Subcutaneous abdominal adipose tissue (tissue), 5 donors: ENCODE results near the gene HRCT1.

ENCODE experiments used
- H3K27ac ChIP-seq: one replicate; pipeline ENCODE4 v1.7.0; 2013; ENCODE audit warnings: low read depth, mild to moderate bottlenecking, inconsistent platforms, low read length, moderate library complexity
- H3K27me3 ChIP-seq, 5 donors: one replicate each; pipeline ENCODE4 v1.7.0; 2013; ENCODE audit warnings: low read length in 5 of 5, inconsistent platforms in 1 of 5; ENCODE audit not compliant: control insufficient read depth in 5 of 5, insufficient read depth in 4 of 5
- H3K36me3 ChIP-seq, 5 donors: one replicate each; pipeline ENCODE4 v1.7.0; 2013; ENCODE audit warnings: low read length in 5 of 5; ENCODE audit not compliant: control insufficient read depth in 5 of 5, insufficient read depth in 5 of 5
- H3K4me1 ChIP-seq, 5 donors: one replicate each; pipeline ENCODE4 v1.7.0; 2013; ENCODE audit warnings: low read length in 5 of 5, mild to moderate bottlenecking in 3 of 5, moderate library complexity in 1 of 5; ENCODE audit not compliant: control insufficient read depth in 5 of 5, insufficient read depth in 5 of 5
- H3K4me3 ChIP-seq, 5 donors: one replicate each; pipeline ENCODE4 v1.7.0; 2013; ENCODE audit warnings: low read length in 5 of 5, low read depth in 1 of 5
- H3K9ac ChIP-seq, 5 donors: one replicate each; pipeline ENCODE4 v1.7.0; 2013; ENCODE audit warnings: low read length in 5 of 5, mild to moderate bottlenecking in 4 of 5, moderate library complexity in 3 of 5
- H3K9me3 ChIP-seq, 5 donors: one replicate each; pipeline ENCODE4 v1.7.0; 2013; ENCODE audit warnings: low read length in 5 of 5; ENCODE audit not compliant: control insufficient read depth in 5 of 5
- donor health status: healthy.
- donor health status: healthy.
- donor health status: healthy.
- donor health status: healthy.
- donor health status: healthy.

HRCT1 gene

GRCh38 chr9:35938474-35939356, 32.7 kb downstream of the HRCT1 start:
- no peak overlapping the region for H3K27ac ChIP-seq
- no peaks in the 10 kb centered on the region for H3K36me3 ChIP-seq
- no peaks in the 10 kb centered on the region for H3K9me3 ChIP-seq
- H3K9ac ChIP-seq = no peak overlapping the region
- no peaks in the 10 kb centered on the region for H3K27me3 ChIP-seq
- peaks cover 0 to 15% (median 0%) of the 10 kb centered on the region in 5 donors for H3K4me1 ChIP-seq
- no peak overlapping the region for H3K4me3 ChIP-seq

GRCh38 chr9:35939679-35940250, 33.8 kb downstream of the HRCT1 start:
- H3K4me3 ChIP-seq = no peak overlapping the region
- no peak overlapping the region for H3K27ac ChIP-seq

DNA sequence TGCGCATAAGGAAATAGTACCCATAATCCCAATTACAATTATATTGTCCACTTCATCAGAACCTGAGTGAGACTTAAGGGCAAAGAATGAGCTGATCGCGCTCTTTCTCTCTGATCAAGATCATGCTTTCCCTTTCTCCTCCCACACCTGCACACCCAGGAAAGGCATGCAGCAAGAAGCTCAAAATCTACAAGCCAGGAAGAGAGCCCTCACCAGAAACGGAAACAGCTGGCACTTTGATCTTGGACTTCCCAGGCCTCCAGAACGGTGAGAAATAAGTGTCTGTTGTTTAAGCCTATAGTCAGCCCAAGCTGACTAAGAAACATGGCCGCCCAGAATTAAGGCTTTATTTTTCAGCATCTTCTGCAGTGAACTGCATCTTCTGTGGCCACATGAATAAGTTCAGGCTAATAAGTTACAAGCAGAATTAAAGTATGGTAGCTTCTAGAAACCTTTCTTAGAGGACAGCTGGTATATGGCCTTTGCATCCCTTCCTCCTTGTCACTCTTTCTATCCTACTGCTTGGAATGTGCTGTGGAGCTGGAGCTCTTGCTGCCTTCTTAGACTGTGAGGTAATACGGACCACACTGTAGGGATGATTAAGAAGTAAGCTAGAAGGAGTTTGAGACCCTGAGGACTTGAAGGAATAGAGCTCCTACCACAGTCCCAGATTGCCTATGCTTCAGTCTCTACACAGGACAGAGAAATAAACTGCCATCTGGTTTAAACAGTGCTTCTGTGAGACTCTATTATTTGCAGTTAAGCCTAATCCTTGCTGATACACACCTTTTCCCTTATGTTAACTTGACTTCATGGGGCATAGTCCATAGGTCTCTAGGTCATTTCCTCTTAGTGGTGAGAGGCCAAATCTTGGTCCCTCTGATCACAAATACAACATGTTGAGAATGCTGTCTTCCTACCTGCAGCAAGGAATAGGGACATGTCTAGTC, 34.7 kb downstream of the HRCT1 start:
- no peak overlapping the region for H3K4me3 ChIP-seq
- no peak overlapping the region for H3K9ac ChIP-seq
- no peaks in the 10 kb centered on the region for H3K36me3 ChIP-seq
- no peaks in the 10 kb centered on the region for H3K27me3 ChIP-seq
- peak overlapping the region; percentile 9 for H3K27ac ChIP-seq
- no peaks in the 10 kb centered on the region for H3K9me3 ChIP-seq
- peaks cover 2 to 35% (median 13%) of the 10 kb centered on the region in 5 donors for H3K4me1 ChIP-seq

More at GRCh38 chr9:35939679-35940250, 33.8 kb downstream of the HRCT1 start:
- H3K4me1 ChIP-seq = peaks cover 0 to 26% (median 3%) of the 10 kb centered on the region in 5 donors
- H3K9me3 ChIP-seq = no peaks in the 10 kb centered on the region
- no peaks in the 10 kb centered on the region for H3K27me3 ChIP-seq
- H3K9ac ChIP-seq = no peak overlapping the region
- H3K36me3 ChIP-seq = no peaks in the 10 kb centered on the region

DNA sequence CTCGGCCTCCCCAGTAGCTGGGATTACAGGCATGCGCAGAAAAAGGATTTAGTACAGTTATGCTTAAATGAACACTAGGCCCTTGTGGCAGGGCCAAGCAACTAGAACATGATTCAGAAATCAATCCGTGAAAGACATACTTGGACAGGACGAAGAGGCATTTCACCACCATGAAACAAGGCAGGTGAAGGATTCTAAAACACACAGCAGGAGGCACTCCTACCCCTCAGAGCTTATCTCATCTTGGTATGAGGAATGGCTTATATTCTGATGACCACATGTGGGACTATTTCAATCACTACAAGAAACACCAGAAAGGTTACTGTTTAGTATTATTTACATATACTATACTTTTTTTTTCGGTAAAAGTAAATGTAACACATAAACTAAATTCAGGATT, 36.3 kb downstream of the HRCT1 start:
- Histone ChIP-seq H3K9ac (no peak overlapping the region), H3K27me3 (no peaks in the 10 kb centered on the region), H3K4me3 (no peak overlapping the region), H3K9me3 (no peaks in the 10 kb centered on the region), H3K4me1 (peaks cover 2 to 39% (median 16%) of the 10 kb centered on the region in 5 donors), H3K36me3 (no peaks in the 10 kb centered on the region), H3K27ac (no peak overlapping the region)

DNA sequence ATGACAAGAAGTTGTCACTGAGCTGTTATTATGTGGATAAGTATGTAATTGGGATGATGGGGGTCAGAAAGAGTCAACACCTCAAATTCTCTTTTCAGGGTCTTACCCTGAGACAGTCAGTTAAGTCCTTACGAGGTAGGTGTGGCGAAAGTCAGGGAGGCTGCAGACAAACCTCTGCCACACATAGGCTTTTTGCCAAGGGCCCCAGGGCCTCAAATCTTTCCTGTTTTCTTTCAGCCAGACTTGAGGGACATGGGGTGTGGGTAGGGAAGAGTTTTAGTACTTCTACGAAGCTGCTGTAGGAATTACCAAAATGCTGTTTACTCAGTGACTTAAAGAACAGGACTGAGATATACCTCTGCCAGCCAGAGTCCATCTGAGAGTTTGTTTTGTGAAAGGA, 38.2 kb downstream of the HRCT1 start:
- Histone ChIP-seq H3K9me3 (no peaks in the 10 kb centered on the region), H3K27ac (no peak overlapping the region), H3K9ac (no peak overlapping the region), H3K4me3 (no peak overlapping the region), H3K27me3 (no peaks in the 10 kb centered on the region), H3K4me1 (peaks cover 2 to 46% (median 16%) of the 10 kb centered on the region in 5 donors), H3K36me3 (no peaks in the 10 kb centered on the region)

- H3K27me3 ChIP-seq = no peaks in the 10 kb centered on the region
- no peak overlapping the region for H3K9ac ChIP-seq
- no peaks in the 10 kb centered on the region for H3K9me3 ChIP-seq
- H3K4me1 ChIP-seq = peaks cover 2 to 52% (median 16%) of the 10 kb centered on the region in 5 donors
- H3K27ac ChIP-seq = peak overlapping the region; percentile 60
- peak overlapping the region in 2 of 5 donors; percentile 62 to 68 for H3K4me3 ChIP-seq
- H3K36me3 ChIP-seq = no peaks in the 10 kb centered on the region
These were observed 38.8 kb downstream of the HRCT1 start for GRCh38 chr9:35944841-35945240.

GRCh38 chr9:35945341-35946018, 39.5 kb downstream of the HRCT1 start:
- H3K36me3 ChIP-seq = no peaks in the 10 kb centered on the region
- H3K4me3 ChIP-seq = peak overlapping the region; percentile 8 to 68 (median 62)
- peaks cover 2 to 47% (median 16%) of the 10 kb centered on the region in 5 donors for H3K4me1 ChIP-seq
- H3K9me3 ChIP-seq = no peaks in the 10 kb centered on the region
- H3K27ac ChIP-seq = peak overlapping the region; percentile 60
- no peaks in the 10 kb centered on the region for H3K27me3 ChIP-seq
- no peak overlapping the region for H3K9ac ChIP-seq

GRCh38 chr9:35948451-35948850, 42.4 kb downstream of the HRCT1 start:
- Histone ChIP-seq H3K4me1 (peaks cover 2 to 46% (median 16%) of the 10 kb centered on the region in 5 donors), H3K4me3 (no peak overlapping the region), H3K9ac (no peak overlapping the region), H3K36me3 (no peaks in the 10 kb centered on the region), H3K27ac (no peak overlapping the region), H3K27me3 (no peaks in the 10 kb centered on the region), H3K9me3 (no peaks in the 10 kb centered on the region)

DNA sequence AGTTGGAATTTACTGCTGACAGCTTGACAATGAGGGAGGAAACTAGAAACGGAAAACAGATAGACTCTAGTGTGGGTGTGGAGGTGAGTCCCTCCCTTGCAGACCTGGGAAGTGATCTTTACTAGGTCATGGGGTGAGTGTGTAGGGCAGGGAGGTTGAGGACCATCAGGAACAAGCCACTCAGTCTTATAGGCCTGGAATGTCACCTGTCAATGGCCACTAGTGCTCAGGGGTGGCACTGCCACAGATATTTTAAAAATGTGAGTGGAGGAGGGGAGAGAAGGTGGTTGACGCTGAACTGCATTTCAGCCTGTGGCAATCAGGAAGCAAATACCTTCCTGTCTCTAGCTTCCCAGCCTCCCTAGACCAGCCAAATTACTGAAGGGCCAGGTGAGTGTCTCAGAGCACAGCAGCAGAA, 42.9 kb downstream of the HRCT1 start:
- Histone ChIP-seq H3K27ac (peak overlapping the region; percentile 21), H3K27me3 (no peaks in the 10 kb centered on the region), H3K9me3 (no peaks in the 10 kb centered on the region), H3K36me3 (no peaks in the 10 kb centered on the region), H3K4me3 (no peak overlapping the region), H3K9ac (no peak overlapping the region), H3K4me1 (peaks cover 2 to 41% (median 16%) of the 10 kb centered on the region in 5 donors)
